ENCODE data around the gene IPO9. TPM values are rescaled to one million over a fixed set of nuclear protein-coding genes. Genes with fewer than 3 reads are reported as not detected.
A peak's percentile ranks its signal among the peaks of the same experiment; 100 is the strongest.

Gene IPO9
- total RNA-seq, 1 experiment from 2014 or later, result 80.6 TPM

DNA sequence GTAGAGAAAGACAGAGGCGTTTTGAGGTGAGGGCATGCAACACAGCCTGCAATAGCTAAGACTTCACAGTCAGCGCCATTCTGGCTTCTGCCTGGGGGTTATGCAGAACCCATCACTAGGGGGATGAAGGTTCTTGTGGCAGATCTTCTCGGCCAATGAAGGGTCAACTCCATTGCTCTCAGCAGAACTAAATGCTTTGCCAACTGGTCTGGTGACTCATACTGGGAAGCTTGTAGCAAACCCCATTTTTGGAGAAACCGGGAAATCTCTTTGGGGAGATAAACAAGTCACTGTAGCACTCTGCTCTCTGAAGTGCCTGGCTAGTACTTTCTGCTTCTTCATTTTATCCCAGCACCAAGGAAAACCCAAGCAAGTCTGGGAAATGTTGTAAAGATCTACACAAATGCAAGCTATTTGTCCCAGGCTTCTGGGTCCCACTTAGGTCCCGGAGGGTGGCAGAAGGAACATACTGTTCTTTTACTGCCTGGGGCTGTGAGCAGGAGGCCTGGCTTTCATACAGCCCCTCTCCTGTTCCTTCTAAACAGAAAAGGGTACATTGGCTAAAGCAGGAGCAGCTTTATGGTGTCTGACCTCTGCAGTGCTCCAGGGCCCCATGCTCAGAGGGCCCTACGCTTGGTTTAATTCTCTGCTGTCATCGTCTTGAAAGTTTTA, 88.5 kb downstream of the IPO9 start:
- no TSS peak for BruUV-seq (replicated peaks)
- no peak for DNase-seq (ENCODE audit: low read depth, low spot score)
- no peaks in the 10 kb centered on the region for H3K9me3 ChIP-seq (ENCODE audit: control insufficient read depth in 1 of 2, insufficient read depth in 1 of 2, low read depth in 1 of 2, low read length in 2 of 2)
- H3K36me3 ChIP-seq (ENCODE audit: control insufficient read depth in 1 of 2, insufficient read depth in 2 of 2, low read length in 2 of 2), result no peaks in the 10 kb centered on the region
- ChIA-PET CTCF (no interaction called here), RAD21 (ENCODE audit: low non-redundant PET in 1 of 2, low total read pairs in 2 of 2, uncharacterized antibody in 2 of 2, unreplicated experiment in 2 of 2) (no interaction called here), POLR2A (no interaction called here)
- H3K4me2 ChIP-seq (ENCODE audit: low read length), result no peak overlapping the region
- no peak overlapping the region for H3K27ac ChIP-seq (ENCODE audit: low read depth, low read length)
- H3K4me3 ChIP-seq (replicated peaks in 1 of 2; ENCODE audit: low read depth in 1 of 2, low read length in 2 of 2), result no peak overlapping the region
- H3K4me1 ChIP-seq (ENCODE audit: control insufficient read depth in 1 of 2, insufficient read depth in 2 of 2, low read length in 2 of 2), result peaks cover 5 to 14% of the 10 kb centered on the region in 2 experiments; a peak in 3 of 4 replicates
- peak; percentile 25; the same call in 1 of the 2 replicates for ATAC-seq
- no peak overlapping the region for H3K9ac ChIP-seq (ENCODE audit: low read length)
- H3K79me2 ChIP-seq (ENCODE audit: insufficient read depth, low read length), result no peaks in the 10 kb centered on the region
- no peaks in the 10 kb centered on the region for H4K20me1 ChIP-seq (ENCODE audit: insufficient read depth)
- H2AFZ ChIP-seq (ENCODE audit: low read depth, low read length, poor library complexity, severe bottlenecking), result no peak overlapping the region
- no peaks in the 10 kb centered on the region for H3K27me3 ChIP-seq (ENCODE audit: insufficient read depth, low read length)
- intact Hi-C loops (cut with micrococcal nuclease), result no loop called here
- no peak for TF ChIP-seq ZNF274 (IDR thresholded peaks at IDR 0.05; ENCODE audit: low read depth, low read length)
- no peak for TF ChIP-seq EZH2phosphoT487 (IDR thresholded peaks at IDR 0.05; ENCODE audit: borderline replicate concordance)
- H3K9me2 ChIP-seq (ENCODE audit: insufficient read depth), result no peaks in the 10 kb centered on the region

DNA sequence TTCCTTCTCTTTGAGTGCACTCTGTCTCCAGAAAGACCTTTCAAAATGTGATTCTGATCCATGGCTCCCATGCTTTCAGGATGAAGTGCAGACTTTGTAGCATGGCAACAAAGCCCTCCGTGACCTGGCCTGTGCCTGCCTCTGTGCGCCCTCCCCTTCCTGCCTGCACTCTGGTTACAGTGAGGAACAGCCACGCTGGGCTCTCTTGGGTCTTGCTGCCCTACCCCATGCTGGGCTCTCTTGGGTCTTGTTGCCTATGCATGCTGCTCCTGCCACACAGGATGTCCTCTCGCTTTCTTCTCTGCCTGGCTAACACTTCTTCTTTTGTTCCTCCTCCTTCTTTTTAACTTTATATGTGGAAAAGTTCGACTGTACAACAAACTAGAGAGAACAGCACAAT, 89.4 kb downstream of the IPO9 start:
- peaks cover 5 to 14% of the 10 kb centered on the region in 2 experiments; a peak in 3 of 4 replicates for H3K4me1 ChIP-seq (ENCODE audit: control insufficient read depth in 1 of 2, insufficient read depth in 2 of 2, low read length in 2 of 2)
- ChIA-PET RAD21 (ENCODE audit: low non-redundant PET in 1 of 2, low total read pairs in 2 of 2, uncharacterized antibody in 2 of 2, unreplicated experiment in 2 of 2) (no interaction called here), CTCF (no interaction called here), POLR2A (no interaction called here)
- H2AFZ ChIP-seq (ENCODE audit: low read depth, low read length, poor library complexity, severe bottlenecking), result no peak overlapping the region
- H3K9ac ChIP-seq (ENCODE audit: low read length), result no peak overlapping the region
- TF ChIP-seq FOSL1 (IDR thresholded peaks at IDR 0.05; ENCODE audit: low read depth), result no peak
- TF ChIP-seq ELF1 (IDR thresholded peaks at IDR 0.05; ENCODE audit: borderline replicate concordance, low read depth), result no peak
- no peak for TF ChIP-seq SIN3A (IDR thresholded peaks at IDR 0.05; ENCODE audit: low read depth)
- no peak for TF ChIP-seq EZH2phosphoT487 (IDR thresholded peaks at IDR 0.05; ENCODE audit: borderline replicate concordance)
- TF ChIP-seq RAD21 (IDR thresholded peaks at IDR 0.05; ENCODE audit: low read depth), result no peak
- no peak for TF ChIP-seq YY1 (IDR thresholded peaks at IDR 0.05; ENCODE audit: extremely low read depth, insufficient replicate concordance, low read depth, low read length)
- TF ChIP-seq, protein P1, sequence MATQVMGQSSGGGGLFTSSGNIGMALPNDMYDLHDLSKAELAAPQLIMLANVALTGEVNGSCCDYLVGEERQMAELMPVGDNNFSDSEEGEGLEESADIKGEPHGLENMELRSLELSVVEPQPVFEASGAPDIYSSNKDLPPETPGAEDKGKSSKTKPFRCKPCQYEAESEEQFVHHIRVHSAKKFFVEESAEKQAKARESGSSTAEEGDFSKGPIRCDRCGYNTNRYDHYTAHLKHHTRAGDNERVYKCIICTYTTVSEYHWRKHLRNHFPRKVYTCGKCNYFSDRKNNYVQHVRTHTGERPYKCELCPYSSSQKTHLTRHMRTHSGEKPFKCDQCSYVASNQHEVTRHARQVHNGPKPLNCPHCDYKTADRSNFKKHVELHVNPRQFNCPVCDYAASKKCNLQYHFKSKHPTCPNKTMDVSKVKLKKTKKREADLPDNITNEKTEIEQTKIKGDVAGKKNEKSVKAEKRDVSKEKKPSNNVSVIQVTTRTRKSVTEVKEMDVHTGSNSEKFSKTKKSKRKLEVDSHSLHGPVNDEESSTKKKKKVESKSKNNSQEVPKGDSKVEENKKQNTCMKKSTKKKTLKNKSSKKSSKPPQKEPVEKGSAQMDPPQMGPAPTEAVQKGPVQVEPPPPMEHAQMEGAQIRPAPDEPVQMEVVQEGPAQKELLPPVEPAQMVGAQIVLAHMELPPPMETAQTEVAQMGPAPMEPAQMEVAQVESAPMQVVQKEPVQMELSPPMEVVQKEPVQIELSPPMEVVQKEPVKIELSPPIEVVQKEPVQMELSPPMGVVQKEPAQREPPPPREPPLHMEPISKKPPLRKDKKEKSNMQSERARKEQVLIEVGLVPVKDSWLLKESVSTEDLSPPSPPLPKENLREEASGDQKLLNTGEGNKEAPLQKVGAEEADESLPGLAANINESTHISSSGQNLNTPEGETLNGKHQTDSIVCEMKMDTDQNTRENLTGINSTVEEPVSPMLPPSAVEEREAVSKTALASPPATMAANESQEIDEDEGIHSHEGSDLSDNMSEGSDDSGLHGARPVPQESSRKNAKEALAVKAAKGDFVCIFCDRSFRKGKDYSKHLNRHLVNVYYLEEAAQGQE (IDR thresholded peaks at IDR 0.05; ENCODE audit: low read depth), result no peak
- no peak for TF ChIP-seq SRF (IDR thresholded peaks at IDR 0.05; ENCODE audit: low read depth)
- no peak for TF ChIP-seq TCF7L2 (IDR thresholded peaks at IDR 0.05; ENCODE audit: borderline replicate concordance, extremely low read depth, insufficient read depth, insufficient read length)
- no peak overlapping the region for H3K27ac ChIP-seq (ENCODE audit: low read depth, low read length)
- no peaks in the 10 kb centered on the region for H3K36me3 ChIP-seq (ENCODE audit: control insufficient read depth in 1 of 2, insufficient read depth in 2 of 2, low read length in 2 of 2)
- no peak overlapping the region for H3K4me2 ChIP-seq (ENCODE audit: low read length)
- no TSS peak for BruUV-seq (replicated peaks)
- intact Hi-C loops (cut with micrococcal nuclease), result no loop called here
- H3K79me2 ChIP-seq (ENCODE audit: insufficient read depth, low read length), result no peaks in the 10 kb centered on the region
- H3K9me3 ChIP-seq (ENCODE audit: control insufficient read depth in 1 of 2, insufficient read depth in 1 of 2, low read depth in 1 of 2, low read length in 2 of 2), result no peaks in the 10 kb centered on the region
- H4K20me1 ChIP-seq (ENCODE audit: insufficient read depth), result no peaks in the 10 kb centered on the region
- H3K4me3 ChIP-seq (replicated peaks in 1 of 2; ENCODE audit: low read depth in 1 of 2, low read length in 2 of 2), result no peak overlapping the region
- no peaks in the 10 kb centered on the region for H3K27me3 ChIP-seq (ENCODE audit: insufficient read depth, low read length)
- DNase-seq (ENCODE audit: low read depth, low spot score) (no peak), ATAC-seq (no peak)
- H3K9me2 ChIP-seq (ENCODE audit: insufficient read depth), result no peaks in the 10 kb centered on the region
